Stimulated activated CD4-positive, alpha-beta T cell treated with anti-CD3 and anti-CD28 coated beads, Interleukin-15, amount 100 ng/mL, for 48 hours (primary cell): Measurements from ENCODE around the gene E2F8.

ENCODE experiments used
- DNase-seq, 2 donors: peaks; one replicate each; pipeline ENCODE4 v3.0.0-alpha.2; 2020; ENCODE audit warnings: low read depth in 2 of 2

The E2F8 gene

GRCh38 chr11:19252394-19253152 is 11.8 kb upstream of the E2F8 start:
- DNase-seq: no peak

- DNase-seq: no peak
These were observed 10.8 kb upstream of the E2F8 start for GRCh38 chr11:19251577-19251976.

- no peak for DNase-seq
These were observed 6.1 kb upstream of the E2F8 start for GRCh38 chr11:19246816-19247215.

GRCh38 chr11:19245351-19245750 is 4.6 kb upstream of the E2F8 start:
- no peak for DNase-seq

- DNase-seq: no peak
These were observed 3.9 kb upstream of the E2F8 start for GRCh38 chr11:19244621-19245020.

GRCh38 chr11:19244084-19244483 is 3.3 kb upstream of the E2F8 start:
- no peak for DNase-seq

- DNase-seq: no peak
These were observed 2.9 kb upstream of the E2F8 start for GRCh38 chr11:19243613-19244012.

- DNase-seq: no peak
These were observed 2.4 kb upstream of the E2F8 start for GRCh38 chr11:19243143-19243542.

GRCh38 chr11:19242179-19242932 is 1.6 kb upstream of the E2F8 start:
- no peak for DNase-seq

GRCh38 chr11:19241260-19242178 is 774 bp upstream of the E2F8 start:
- DNase-seq: peak; percentile 20 to 47

GRCh38 chr11:19239039-19239438 is 1.7 kb downstream of the E2F8 start:
- no peak for DNase-seq

- DNase-seq: no peak
These were observed 2.9 kb downstream of the E2F8 start for GRCh38 chr11:19237813-19238212.

- DNase-seq: no peak
These were observed 3.4 kb downstream of the E2F8 start for GRCh38 chr11:19237381-19237780.

GRCh38 chr11:19234231-19234817 is 6.4 kb downstream of the E2F8 start:
- no peak for DNase-seq

GRCh38 chr11:19232910-19233503 is 7.7 kb downstream of the E2F8 start:
- no peak for DNase-seq

- DNase-seq: no peak
These were observed 11.1 kb downstream of the E2F8 start for GRCh38 chr11:19229671-19230070.

GRCh38 chr11:19228968-19229367 is 11.8 kb downstream of the E2F8 start:
- no peak for DNase-seq

GRCh38 chr11:19226378-19227195 is 14.2 kb downstream of the E2F8 start:
- DNase-seq: no peak

GRCh38 chr11:19225581-19225980 is 15.2 kb downstream of the E2F8 start:
- DNase-seq: no peak

GRCh38 chr11:19225123-19225522 is 15.6 kb downstream of the E2F8 start:
- no peak for DNase-seq
